ENCODE results near the gene STAB1.

Gene STAB1

GRCh38 chr3:52461874-52462273 lies 33.3 kb upstream of the STAB1 start:
- DNase-seq, result no peak

GRCh38 chr3:52463416-52463815 lies 31.7 kb upstream of the STAB1 start:
- no peak for DNase-seq

GRCh38 chr3:52468336-52468735 lies 26.8 kb upstream of the STAB1 start:
- DNase-seq, result no peak

- no peak for DNase-seq
Measured at GRCh38 chr3:52469001-52469400, 26.1 kb upstream of the STAB1 start.

GRCh38 chr3:52470920-52471319 lies 24.2 kb upstream of the STAB1 start:
- no peak for DNase-seq

GRCh38 chr3:52471371-52472238 lies 23.5 kb upstream of the STAB1 start:
- DNase-seq, result no peak

GRCh38 chr3:52472239-52473000 lies 22.7 kb upstream of the STAB1 start:
- no peak for DNase-seq

- DNase-seq, result no peak
Measured at GRCh38 chr3:52473026-52473425, 22.1 kb upstream of the STAB1 start.

GRCh38 chr3:52477076-52477795 lies 17.9 kb upstream of the STAB1 start:
- no peak for DNase-seq

- no peak for DNase-seq
Measured at GRCh38 chr3:52477796-52478095, 17.4 kb upstream of the STAB1 start.

- no peak for DNase-seq
Measured at GRCh38 chr3:52479037-52479876, 15.9 kb upstream of the STAB1 start.

- no peak for DNase-seq
Measured at GRCh38 chr3:52479877-52480575, 15.1 kb upstream of the STAB1 start.

GRCh38 chr3:52480768-52481715 lies 14.1 kb upstream of the STAB1 start:
- DNase-seq, result no peak

- DNase-seq, result no peak
Measured at GRCh38 chr3:52481819-52482521, 13.2 kb upstream of the STAB1 start.

- DNase-seq, result no peak
Measured at GRCh38 chr3:52483081-52483480, 12.1 kb upstream of the STAB1 start.

GRCh38 chr3:52483577-52484381 lies 11.4 kb upstream of the STAB1 start:
- no peak for DNase-seq

GRCh38 chr3:52484680-52485461 lies 10.3 kb upstream of the STAB1 start:
- no peak for DNase-seq

GRCh38 chr3:52487050-52487787 lies 7.9 kb upstream of the STAB1 start:
- DNase-seq, result no peak
